ENCODE measurements around the gene LAMA4. TPM values are rescaled to one million over a fixed set of nuclear protein-coding genes. Genes with fewer than 3 reads are reported as not detected.

LAMA4 gene
- total RNA-seq, 1 donor from 2014 or later, result 249 TPM

GRCh38 chr6:112081569-112081968, 172.8 kb downstream of the LAMA4 start:
- DNase-seq, result no peak

GRCh38 chr6:112066606-112067005, 187.8 kb downstream of the LAMA4 start:
- no peak for DNase-seq

GRCh38 chr6:112065426-112065986, 188.9 kb downstream of the LAMA4 start:
- DNase-seq, result no peak

GRCh38 chr6:112062966-112063365, 191.4 kb downstream of the LAMA4 start:
- DNase-seq, result no peak

- DNase-seq, result no peak
Measured at GRCh38 chr6:112061605-112062004, 192.8 kb downstream of the LAMA4 start.

Small RNAs within 50 kb of the gene (small RNA-seq; reads per million reads assigned to genes)
- not detected for gene RNU6-1226P (ENCODE audit: low replicate concordance)

Other genes with a start within 250 kb of the LAMA4 start
- gene CCN6, start 200.5 kb downstream of the LAMA4 start, total RNA-seq, result 0.39 TPM
- 38.0 TPM for gene TUBE1, start 167.1 kb downstream of the LAMA4 start, total RNA-seq
- 13.8 TPM for gene FAM229B, start 167.0 kb downstream of the LAMA4 start, total RNA-seq
- gene RFPL4B, start 92.8 kb upstream of the LAMA4 start, total RNA-seq, result 0.89 TPM

Measured in skin of body (tissue), 3 donors.